ENCODE data around the gene ENAH. TPM values are rescaled to one million over a fixed set of nuclear protein-coding genes. Genes with fewer than 3 reads are reported as not detected.

The ENAH gene
- total RNA-seq, 2 donors from 2014 or later = 50.5 to 59.5 TPM

GRCh38 chr1:225453797-225454648, 198.9 kb downstream of the ENAH start:
- Histone ChIP-seq H3K9me3 (no peaks in the 10 kb centered on the region), H3K4me1 (no peaks in the 10 kb centered on the region), H3K4me3 (no peak overlapping the region), H3K27ac (peak overlapping the region in 1 of 2 donors; percentile 2), H3K36me3 (no peaks in the 10 kb centered on the region), H3K27me3 (no peaks in the 10 kb centered on the region)
- TF ChIP-seq CTCF (IDR thresholded peaks at IDR 0.05) = no peak
- DNase-seq (ENCODE audit: low spot score) = no peak

GRCh38 chr1:225451840-225452515, 200.9 kb downstream of the ENAH start:
- Histone ChIP-seq H3K9me3 (no peaks in the 10 kb centered on the region), H3K27ac (no peak overlapping the region), H3K36me3 (no peaks in the 10 kb centered on the region), H3K27me3 (no peaks in the 10 kb centered on the region), H3K4me3 (no peak overlapping the region), H3K4me1 (peaks cover 0 to 18% of the 10 kb centered on the region in 2 donors)
- no peak for TF ChIP-seq CTCF (IDR thresholded peaks at IDR 0.05)
- no peak for DNase-seq (ENCODE audit: low spot score)

GRCh38 chr1:225451340-225451739, 201.6 kb downstream of the ENAH start:
- H3K27me3 ChIP-seq = no peaks in the 10 kb centered on the region
- H3K27ac ChIP-seq = no peak overlapping the region
- no peaks in the 10 kb centered on the region for H3K9me3 ChIP-seq
- H3K4me1 ChIP-seq = peaks cover 0 to 25% of the 10 kb centered on the region in 2 donors
- no peak for TF ChIP-seq CTCF (IDR thresholded peaks at IDR 0.05)
- H3K36me3 ChIP-seq = no peaks in the 10 kb centered on the region
- DNase-seq (ENCODE audit: low spot score) = no peak
- H3K4me3 ChIP-seq = no peak overlapping the region

- no peak for TF ChIP-seq CTCF (IDR thresholded peaks at IDR 0.05)
- H3K27me3 ChIP-seq = no peaks in the 10 kb centered on the region
- H3K4me3 ChIP-seq = no peak overlapping the region
- peaks cover 0 to 32% of the 10 kb centered on the region in 2 donors for H3K4me1 ChIP-seq
- DNase-seq (ENCODE audit: low spot score) = no peak
- H3K9me3 ChIP-seq = no peaks in the 10 kb centered on the region
- H3K36me3 ChIP-seq = no peaks in the 10 kb centered on the region
- no peak overlapping the region for H3K27ac ChIP-seq
Observed at GRCh38 chr1:225450491-225451191, 202.3 kb downstream of the ENAH start.

- Histone ChIP-seq H3K27ac (no peak overlapping the region), H3K4me3 (no peak overlapping the region), H3K27me3 (no peaks in the 10 kb centered on the region), H3K4me1 (peaks cover 0 to 40% of the 10 kb centered on the region in 2 donors), H3K36me3 (no peaks in the 10 kb centered on the region), H3K9me3 (no peaks in the 10 kb centered on the region)
- no peak for DNase-seq (ENCODE audit: low spot score)
- TF ChIP-seq CTCF (IDR thresholded peaks at IDR 0.05) = no peak
Observed at GRCh38 chr1:225449774-225450173, 203.1 kb downstream of the ENAH start.
